GM18909 (cell line): ENCODE data around the gene ZNF177.

Experiments used
- ATAC-seq: cut with Tn5 transposase; IDR thresholded peaks from one replicate; pipeline ENCODE4 v1.9.1; 2021; ENCODE audit warnings: mild to moderate bottlenecking; ENCODE audit not compliant: unreplicated experiment, poor library complexity

Gene ZNF177

GRCh38 chr19:9413240-9413954 is 50.6 kb downstream of the ZNF177 start:
- ATAC-seq: no peak

- ATAC-seq: no peak
These were observed 65.1 kb downstream of the ZNF177 start for GRCh38 chr19:9427941-9428340.

- ATAC-seq: no peak
These were observed 67.6 kb downstream of the ZNF177 start for GRCh38 chr19:9430444-9430843.

GRCh38 chr19:9431475-9431874 is 68.7 kb downstream of the ZNF177 start:
- no peak for ATAC-seq
